GM19468 (cell line): ENCODE measurements around the gene TTPAL.
"Not testable (repeated sequence)": the region's sequence is repeated elsewhere in the genome, so short reads cannot be mapped to it uniquely, and the experiment has no call there.

ENCODE experiments used
- ATAC-seq: cut with Tn5 transposase; IDR thresholded peaks from one replicate; pipeline ENCODE4 v1.9.1; 2021; ENCODE audit warnings: mild to moderate bottlenecking, moderate library complexity, moderate number of reproducible peaks; ENCODE audit not compliant: unreplicated experiment; ENCODE audit errors: extremely low read depth

The TTPAL gene

GRCh38 chr20:44465001-44465560 lies 10.6 kb upstream of the TTPAL start:
- no peak for ATAC-seq

- ATAC-seq: no peak
These were observed 8.3 kb upstream of the TTPAL start for GRCh38 chr20:44467289-44467883.

GRCh38 chr20:44468044-44468782 lies 7.5 kb upstream of the TTPAL start:
- no peak for ATAC-seq

- ATAC-seq: no peak
These were observed 5.3 kb upstream of the TTPAL start for GRCh38 chr20:44470327-44470726.

- ATAC-seq: no peak
These were observed 4.2 kb upstream of the TTPAL start for GRCh38 chr20:44471481-44471882.

GRCh38 chr20:44472283-44472682 lies 3.4 kb upstream of the TTPAL start:
- ATAC-seq: not testable (repeated sequence)

GRCh38 chr20:44475372-44475693 lies 341 bp upstream of the TTPAL start:
- no peak for ATAC-seq

- ATAC-seq: no peak
These were observed 1.5 kb downstream of the TTPAL start for GRCh38 chr20:44477151-44477550.

GRCh38 chr20:44478206-44478605 lies 2.5 kb downstream of the TTPAL start:
- ATAC-seq: no peak

GRCh38 chr20:44479643-44480042 lies 4.0 kb downstream of the TTPAL start:
- ATAC-seq: no peak

GRCh38 chr20:44480097-44480496 lies 4.4 kb downstream of the TTPAL start:
- no peak for ATAC-seq

GRCh38 chr20:44481719-44482416 lies 6.2 kb downstream of the TTPAL start:
- no peak for ATAC-seq

GRCh38 chr20:44483112-44483511 lies 7.4 kb downstream of the TTPAL start:
- no peak for ATAC-seq

- no peak for ATAC-seq
These were observed 9.6 kb downstream of the TTPAL start for GRCh38 chr20:44485078-44485829.

- ATAC-seq: no peak
These were observed 10.1 kb downstream of the TTPAL start for GRCh38 chr20:44485830-44486198.

GRCh38 chr20:44488551-44488950 lies 12.9 kb downstream of the TTPAL start:
- no peak for ATAC-seq

- ATAC-seq: no peak
These were observed 13.5 kb downstream of the TTPAL start for GRCh38 chr20:44489223-44489622.

GRCh38 chr20:44489931-44490330 lies 14.3 kb downstream of the TTPAL start:
- ATAC-seq: no peak

GRCh38 chr20:44491635-44492395 lies 16.1 kb downstream of the TTPAL start:
- no peak for ATAC-seq

- ATAC-seq: no peak
These were observed 18.6 kb downstream of the TTPAL start for GRCh38 chr20:44494266-44494665.
